Lung (tissue), 12 donors: ENCODE results near the gene LINGO3. TPM values are rescaled to one million over a fixed set of nuclear protein-coding genes. Genes with fewer than 3 reads are reported as not detected.

Experiments used
- ATAC-seq: fragments of 200-7000 bp; cut with Tn5 transposase; one replicate; pipeline ENCODE4 v1.9.1; 2020; ENCODE audit warnings: moderate number of reproducible peaks; ENCODE audit not compliant: insufficient read depth, low FRiP score
- DNase-seq, 3 donors: peaks; one replicate each; pipeline ENCODE4 v3.0.0-alpha.2; 2013 to 2017
- H3K27ac ChIP-seq, 2 donors: one replicate each; pipeline ENCODE4 v1.5.1; 2013; ENCODE audit warnings: mild to moderate bottlenecking in 2 of 2, moderate library complexity in 2 of 2, control low read depth in 1 of 2, inconsistent platforms in 1 of 2, low read depth in 1 of 2, low read length in 1 of 2
- H3K27me3 ChIP-seq, 3 donors: one replicate each; pipeline ENCODE4 v1.5.1; 2013; ENCODE audit warnings: low read length in 2 of 3; ENCODE audit not compliant: control insufficient read depth in 3 of 3, insufficient read depth in 3 of 3
- H3K36me3 ChIP-seq, 4 donors: one replicate each; pipeline ENCODE4 v1.5.1; 2013; ENCODE audit warnings: low read length in 4 of 4, mild to moderate bottlenecking in 1 of 4, moderate library complexity in 1 of 4; ENCODE audit not compliant: control insufficient read depth in 4 of 4, insufficient read depth in 4 of 4
- H3K4me1 ChIP-seq, 5 donors: one replicate each; pipeline ENCODE4 v1.5.1; 2013; ENCODE audit warnings: low read length in 5 of 5, mild to moderate bottlenecking in 2 of 5, moderate library complexity in 1 of 5; ENCODE audit not compliant: control insufficient read depth in 5 of 5, insufficient read depth in 5 of 5
- H3K4me3 ChIP-seq: one replicate; pipeline ENCODE4 v1.5.1; 2013; ENCODE audit warnings: mild to moderate bottlenecking, control low read depth, moderate library complexity
- H3K9ac ChIP-seq, 2 donors: one replicate each; pipeline ENCODE4 v1.5.1; 2013; ENCODE audit warnings: low read length in 2 of 2, control low read depth in 1 of 2; ENCODE audit not compliant: insufficient read depth in 1 of 2
- H3K9me3 ChIP-seq, 4 donors: one replicate each; pipeline ENCODE4 v1.5.1; 2013; ENCODE audit warnings: low read length in 3 of 4, mild to moderate bottlenecking in 1 of 4, moderate library complexity in 1 of 4; ENCODE audit not compliant: control insufficient read depth in 4 of 4, insufficient read depth in 3 of 4
- CTCF ChIP-seq: IDR thresholded peaks from 2 replicates; pipeline ENCODE4 v1.5.1; 2012; ENCODE audit warnings: mild to moderate bottlenecking; ENCODE audit errors: control extremely low read depth, extremely low read depth
- WGBS, 2 donors: extraction: QIAGEN DNeasy Blood & Tissue Kit; methylation state at CpG; one replicate each; pipeline ENCODE4 v1.1.7; 2013; 5-methylcytosine and 5-hydroxymethylcytosine counted together
- polyA plus RNA-seq, 2 donors: library from polyadenylated mRNA; stranded (reverse); fragments of 200-250 nt; gene quantifications; one replicate each; pipeline ENCODE4 v1.2.1, GENCODE V29; 2013
- total RNA-seq, 2 donors: library from RNA; depleted of rRNA in 1 of 2; stranded (reverse); fragments of >200 nt in 1 of 2; gene quantifications; one replicate each; pipeline ENCODE4 v1.2.1, GENCODE V29; 2014 to 2021
- donor health status: control.
- donor health status: control.
- donor health status: Bipolar disorder and iron deficiency.
- donor health status: healthy.
- donor health status: DM: yes; HTN: yes; CAD: no.

LINGO3 gene
- total and polyA plus RNA-seq, 4 donors: 0.10 to 1.0 (median 0.21) TPM; not detected in 1

DNA sequence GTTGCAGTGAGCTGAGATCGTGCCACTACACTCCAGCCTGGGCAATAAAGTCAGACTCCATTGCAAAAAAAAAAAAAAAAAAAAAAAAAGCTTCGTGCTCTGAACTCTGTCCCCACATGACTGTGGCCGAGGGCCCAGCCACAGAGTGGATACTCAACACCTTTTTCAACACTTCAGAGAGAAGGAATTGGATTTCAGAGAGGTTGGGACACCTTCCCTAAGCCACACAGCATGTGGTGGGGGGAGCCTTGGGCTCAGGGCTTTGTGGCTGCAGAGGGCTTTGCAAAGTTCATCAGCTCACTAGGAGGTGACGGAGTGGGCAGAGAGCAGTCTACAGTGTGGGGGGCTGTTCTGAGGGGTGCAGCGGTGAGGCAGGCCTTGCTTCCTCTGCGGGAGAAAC, 11.0 kb upstream of the LINGO3 start:
- DNase-seq: no peak
- Histone ChIP-seq H3K27me3 (peaks cover 0 to 2% (median 0%) of the 10 kb centered on the region in 3 donors), H3K36me3 (peaks cover 0 to 20% (median 0%) of the 10 kb centered on the region in 4 donors), H3K4me3 (no peak overlapping the region), H3K9me3 (peaks cover 0 to 6% (median 2%) of the 10 kb centered on the region in 4 donors), H3K9ac (no peak overlapping the region), H3K4me1 (no peaks in the 10 kb centered on the region), H3K27ac (no peak overlapping the region)
- WGBS, 2 donors: 71 to 75% methylated on average over 6 of the region's 6 CpGs
- TF ChIP-seq CTCF: no peak
- no peak for ATAC-seq

GRCh38 chr19:2317756-2318155, 9.8 kb upstream of the LINGO3 start:
- ATAC-seq (no peak), DNase-seq (no peak)
- Histone ChIP-seq H3K27me3 (peaks cover 0 to 5% (median 0%) of the 10 kb centered on the region in 3 donors), H3K27ac (no peak overlapping the region), H3K4me1 (no peaks in the 10 kb centered on the region), H3K9me3 (peaks cover 0 to 6% (median 2%) of the 10 kb centered on the region in 4 donors), H3K36me3 (peaks cover 0 to 10% (median 0%) of the 10 kb centered on the region in 4 donors), H3K4me3 (no peak overlapping the region), H3K9ac (no peak overlapping the region)
- TF ChIP-seq CTCF: no peak
- 67 to 80% methylated on average over 22 to 25 of the region's 25 CpGs for WGBS, 2 donors

- 91 to 93% methylated on average over 13 of the region's 13 CpGs for WGBS, 2 donors
- H3K27me3 ChIP-seq: peaks cover 0 to 5% (median under 1%) of the 10 kb centered on the region in 3 donors
- no peak for ATAC-seq
- peaks cover 0 to 6% (median 2%) of the 10 kb centered on the region in 4 donors for H3K9me3 ChIP-seq
- no peak for DNase-seq
- no peaks in the 10 kb centered on the region for H3K4me1 ChIP-seq
- H3K9ac ChIP-seq: no peak overlapping the region
- H3K36me3 ChIP-seq: peaks cover 0 to 10% (median 0%) of the 10 kb centered on the region in 4 donors
- no peak for TF ChIP-seq CTCF
- no peak overlapping the region for H3K4me3 ChIP-seq
- no peak overlapping the region for H3K27ac ChIP-seq
Measured at GRCh38 chr19:2317300-2317699, 9.3 kb upstream of the LINGO3 start.

DNA sequence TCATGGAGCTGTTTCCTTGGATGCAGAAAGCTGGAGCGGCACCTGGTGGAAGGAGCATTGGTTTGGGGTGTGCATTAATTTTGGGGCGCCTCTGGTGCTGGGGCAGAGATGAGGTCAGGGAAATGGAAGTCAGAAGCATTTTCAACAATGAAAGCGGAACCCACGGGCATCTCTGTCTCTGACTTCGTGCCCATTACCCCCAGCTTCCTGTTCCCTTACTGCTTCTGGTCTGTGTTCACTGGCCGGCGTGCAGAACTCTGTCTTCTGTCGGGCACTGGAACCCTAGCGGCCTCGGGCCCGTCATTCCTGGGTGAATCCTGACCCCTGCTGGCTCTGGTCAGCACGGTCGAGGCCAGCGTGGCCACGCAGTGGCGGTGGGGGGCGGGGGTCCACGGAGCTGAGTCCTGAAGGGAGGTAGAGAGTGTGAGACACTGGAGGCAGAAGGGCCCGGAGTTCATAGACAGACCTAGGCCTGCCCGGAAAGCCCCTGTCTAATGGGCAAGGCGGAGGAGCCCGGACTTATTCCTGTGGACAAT, 7.9 kb upstream of the LINGO3 start:
- Histone ChIP-seq H3K36me3 (no peaks in the 10 kb centered on the region), H3K9ac (no peak overlapping the region), H3K4me1 (no peaks in the 10 kb centered on the region), H3K27me3 (peaks cover 0 to 5% (median 3%) of the 10 kb centered on the region in 3 donors), H3K4me3 (no peak overlapping the region), H3K27ac (peak overlapping the region in 1 of 2 donors; percentile 9), H3K9me3 (peaks cover 0 to 6% (median 2%) of the 10 kb centered on the region in 4 donors)
- ATAC-seq (peak; percentile 59), DNase-seq (peak; percentile 58 to 66 (median 61))
- peak; percentile 55 for TF ChIP-seq CTCF
- 23 to 26% methylated on average over 22 of the region's 22 CpGs for WGBS, 2 donors
